ENCODE measurements around the gene PLA2G4F.

PLA2G4F gene, protein sequence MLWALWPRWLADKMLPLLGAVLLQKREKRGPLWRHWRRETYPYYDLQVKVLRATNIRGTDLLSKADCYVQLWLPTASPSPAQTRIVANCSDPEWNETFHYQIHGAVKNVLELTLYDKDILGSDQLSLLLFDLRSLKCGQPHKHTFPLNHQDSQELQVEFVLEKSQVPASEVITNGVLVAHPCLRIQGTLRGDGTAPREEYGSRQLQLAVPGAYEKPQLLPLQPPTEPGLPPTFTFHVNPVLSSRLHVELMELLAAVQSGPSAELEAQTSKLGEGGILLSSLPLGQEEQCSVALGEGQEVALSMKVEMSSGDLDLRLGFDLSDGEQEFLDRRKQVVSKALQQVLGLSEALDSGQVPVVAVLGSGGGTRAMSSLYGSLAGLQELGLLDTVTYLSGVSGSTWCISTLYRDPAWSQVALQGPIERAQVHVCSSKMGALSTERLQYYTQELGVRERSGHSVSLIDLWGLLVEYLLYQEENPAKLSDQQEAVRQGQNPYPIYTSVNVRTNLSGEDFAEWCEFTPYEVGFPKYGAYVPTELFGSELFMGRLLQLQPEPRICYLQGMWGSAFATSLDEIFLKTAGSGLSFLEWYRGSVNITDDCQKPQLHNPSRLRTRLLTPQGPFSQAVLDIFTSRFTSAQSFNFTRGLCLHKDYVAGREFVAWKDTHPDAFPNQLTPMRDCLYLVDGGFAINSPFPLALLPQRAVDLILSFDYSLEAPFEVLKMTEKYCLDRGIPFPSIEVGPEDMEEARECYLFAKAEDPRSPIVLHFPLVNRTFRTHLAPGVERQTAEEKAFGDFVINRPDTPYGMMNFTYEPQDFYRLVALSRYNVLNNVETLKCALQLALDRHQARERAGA

DNA sequence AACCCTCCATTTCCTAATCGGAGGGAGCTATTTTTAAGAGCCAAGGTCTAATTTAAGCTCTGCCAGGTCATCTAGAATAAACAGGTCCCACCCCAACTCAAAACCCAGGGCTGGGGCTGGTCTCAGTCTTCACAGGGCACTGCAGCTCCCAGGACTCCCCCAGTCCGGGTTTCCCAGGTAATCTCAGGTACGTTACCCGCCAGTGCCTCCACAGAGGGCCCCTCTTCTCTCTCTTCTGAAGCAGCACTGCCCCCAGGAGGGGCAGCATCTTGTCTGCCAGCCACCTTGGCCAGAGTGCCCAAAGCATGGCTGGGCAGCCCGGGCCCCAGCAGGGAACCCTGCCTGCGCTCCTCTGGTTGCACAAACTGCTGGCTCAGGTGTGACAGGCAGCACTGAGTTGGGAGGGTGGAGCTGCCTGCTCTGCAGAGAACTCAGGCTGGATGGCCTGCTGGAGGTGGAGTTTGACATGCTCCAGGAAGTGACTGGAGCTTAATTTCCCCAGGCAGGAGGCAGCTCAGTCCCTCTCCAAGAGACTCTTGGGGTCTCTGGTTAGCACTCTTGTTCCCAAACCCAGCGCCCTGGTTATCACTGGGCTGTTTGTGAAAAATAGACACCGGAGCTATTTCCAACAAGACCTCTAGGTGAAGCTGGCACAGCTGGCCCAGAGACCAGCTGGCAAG lies at the start of gene PLA2G4F:
PLA2G4F (minus strand) TSS at position 394 of the 680 bp plus-strand sequence; CDS start at position 307, 87 bp downstream.
- ATAC-seq: no peak

DNA sequence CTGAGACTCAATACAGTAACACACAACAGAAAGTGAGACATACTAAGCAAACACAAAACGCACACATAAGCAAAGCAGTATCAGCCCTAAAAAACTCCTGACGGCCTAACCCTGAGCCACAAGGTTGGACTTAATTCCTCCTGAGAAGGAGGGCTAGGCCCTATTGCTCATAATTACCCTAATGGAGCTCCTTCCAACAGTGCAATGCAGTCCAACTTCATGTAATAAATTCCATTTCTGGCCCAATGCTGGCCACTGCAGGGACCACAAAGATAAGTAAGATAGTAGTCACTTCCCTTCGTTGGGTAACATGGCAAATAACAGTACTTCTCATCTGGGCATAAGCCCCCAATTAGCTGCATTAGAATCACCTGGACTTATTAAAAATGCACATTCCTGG lies 47.5 kb upstream of the PLA2G4F start:
- no peak for DNase-seq
- ATAC-seq: no peak

More for the DNA sequence above, at the start of gene PLA2G4F:
- no peak for DNase-seq

DNA sequence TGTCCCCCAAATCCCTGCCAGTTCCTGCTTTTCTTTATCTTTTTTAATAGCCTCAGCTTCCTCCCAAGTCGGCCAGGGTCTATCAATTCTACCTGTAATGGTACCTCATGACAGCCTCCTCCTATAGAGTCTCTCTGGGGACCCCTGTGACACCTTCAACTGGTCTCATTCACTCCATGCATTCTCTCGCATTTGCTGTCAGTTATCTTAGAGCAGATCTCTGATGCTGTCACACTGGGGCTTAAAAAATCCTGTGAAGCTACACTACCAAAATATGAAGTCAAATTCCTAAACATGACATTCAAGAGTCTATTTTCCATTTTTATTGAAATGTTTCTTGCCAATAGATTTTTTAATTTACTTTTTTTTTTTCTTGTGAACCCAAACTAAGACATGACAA lies 46.2 kb upstream of the PLA2G4F start:
- DNase-seq (no peak), ATAC-seq (no peak)

DNA sequence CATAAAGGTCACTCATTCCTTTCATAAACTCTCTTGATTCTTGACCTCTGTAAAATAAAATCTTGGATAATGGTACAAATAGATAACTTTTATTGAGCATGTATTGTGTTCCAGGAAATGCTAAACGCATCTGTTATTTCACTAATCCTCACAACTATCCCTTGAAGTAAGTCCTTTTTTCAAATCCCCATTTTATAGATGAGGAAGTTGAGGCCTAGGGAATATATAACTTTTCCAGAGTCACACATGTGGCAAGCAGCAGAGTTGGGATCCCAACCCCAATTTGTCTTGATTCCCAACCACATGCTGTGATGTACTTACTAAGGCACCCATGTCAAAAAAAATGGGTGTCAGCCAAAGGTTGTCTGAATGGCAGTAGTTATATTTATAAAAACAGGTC lies 45.4 kb upstream of the PLA2G4F start:
- DNase-seq (no peak), ATAC-seq (no peak)

DNA sequence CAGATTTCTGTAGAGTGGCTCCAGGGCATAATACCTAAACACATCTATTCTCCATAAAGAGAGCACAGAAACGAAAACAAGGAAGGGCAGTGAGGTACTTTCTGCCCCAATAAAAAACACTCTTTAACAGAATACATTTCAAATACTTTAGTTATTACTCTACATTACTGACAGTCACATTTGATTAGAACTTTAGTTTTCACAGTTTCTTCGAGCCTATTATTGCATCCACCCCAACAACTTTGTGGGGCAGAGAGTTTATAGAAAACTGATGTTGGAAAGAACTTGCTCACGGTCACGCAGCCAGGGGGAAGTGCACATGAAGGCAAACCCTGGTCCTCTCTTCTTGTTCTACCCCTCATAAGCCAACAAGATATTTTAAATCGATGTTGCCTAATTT lies 42.7 kb upstream of the PLA2G4F start:
- DNase-seq: no peak
- no peak for ATAC-seq

DNA sequence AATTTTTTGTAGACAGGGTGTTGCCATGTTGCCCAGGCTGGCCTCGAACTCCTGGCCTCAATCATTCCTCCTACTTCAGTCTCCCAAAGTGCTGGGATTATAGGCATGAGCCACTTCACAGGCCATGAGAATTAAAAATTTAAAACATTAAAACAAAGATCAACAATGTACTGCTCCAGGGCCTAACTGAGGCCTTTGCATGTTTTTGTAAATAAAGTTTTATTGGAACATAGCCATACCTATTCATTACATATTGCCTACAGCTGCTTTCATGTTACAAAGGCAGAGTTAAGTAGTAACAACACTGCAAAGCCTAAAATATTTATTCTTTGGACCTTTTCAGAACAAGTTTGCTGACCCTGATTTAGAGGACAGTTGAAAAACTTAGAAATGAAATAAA lies 42.1 kb upstream of the PLA2G4F start:
- DNase-seq (no peak), ATAC-seq (no peak)

DNA sequence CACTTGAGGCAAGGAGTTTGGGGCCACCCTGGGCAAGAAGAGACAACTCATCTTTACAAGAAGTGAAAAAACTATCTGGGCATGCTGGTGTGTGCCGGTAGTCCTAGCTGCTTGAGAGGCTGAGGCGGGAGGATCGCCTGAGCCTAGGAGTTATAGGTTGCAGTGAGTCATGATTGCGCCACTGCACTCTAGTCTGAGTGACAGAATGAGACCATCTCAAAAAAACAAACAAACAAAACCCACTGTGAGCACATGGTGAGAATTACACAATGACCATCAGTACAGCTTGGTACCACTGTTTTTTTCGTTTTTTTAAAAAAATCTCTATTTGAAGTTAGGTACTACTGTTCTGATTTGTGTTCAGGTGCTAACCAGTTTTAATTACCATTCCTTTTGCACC lies 38.1 kb upstream of the PLA2G4F start:
- DNase-seq (no peak), ATAC-seq (no peak)

DNA sequence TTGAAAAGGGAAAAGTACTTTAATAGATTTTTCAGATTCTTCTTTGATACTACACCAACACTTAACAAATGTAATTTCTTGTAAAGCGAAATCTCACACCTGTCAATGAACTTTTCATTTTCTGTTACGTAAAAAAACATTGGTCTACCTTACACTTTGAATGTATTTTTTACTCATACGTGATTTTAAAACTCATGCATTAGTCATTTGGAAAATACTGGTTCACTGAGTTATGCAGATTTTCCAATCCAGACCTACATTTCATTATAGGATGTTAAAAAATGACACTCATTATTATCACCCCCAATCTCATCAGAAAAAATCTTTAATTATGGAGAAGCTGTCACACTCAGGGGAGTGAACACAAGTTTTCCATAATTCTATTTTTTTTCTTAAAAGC lies 36.9 kb upstream of the PLA2G4F start:
- ATAC-seq (peak; percentile 74), DNase-seq (no peak)

DNA sequence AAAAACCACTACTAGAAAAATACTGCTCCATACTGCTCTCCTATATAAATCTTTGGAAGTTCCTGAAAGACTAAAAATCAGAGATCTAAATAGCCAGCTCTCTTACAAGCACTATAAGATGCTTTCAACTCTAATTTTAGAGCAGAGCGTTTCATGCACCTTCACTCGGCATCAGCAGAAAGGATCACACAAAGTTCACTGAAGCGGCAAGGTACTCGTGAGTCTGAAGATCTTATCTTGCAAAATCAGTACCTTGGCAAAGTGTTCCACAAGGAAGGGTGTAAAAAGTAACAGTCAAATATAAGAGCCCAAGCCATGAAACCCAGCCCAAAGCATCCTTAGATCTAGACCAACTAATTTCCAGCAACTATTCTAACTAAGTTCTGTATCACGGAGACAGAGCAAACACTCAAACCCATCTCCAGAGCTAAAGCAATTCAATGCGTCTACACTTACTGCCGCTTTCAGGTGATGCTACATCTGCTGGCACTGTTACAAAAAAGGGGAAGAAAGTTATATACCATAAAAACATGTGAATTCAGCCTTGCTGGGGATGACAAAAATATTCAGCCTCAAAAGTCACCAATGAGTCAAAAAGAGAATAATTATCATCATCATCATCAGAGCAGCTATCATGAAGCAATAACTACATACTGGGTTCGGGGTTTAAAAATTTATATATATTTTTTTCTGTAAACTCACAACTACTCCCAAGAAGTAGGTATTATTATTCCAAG lies 35.3 kb upstream of the PLA2G4F start:
- peak; percentile 33 for ATAC-seq
- no peak for DNase-seq

DNA sequence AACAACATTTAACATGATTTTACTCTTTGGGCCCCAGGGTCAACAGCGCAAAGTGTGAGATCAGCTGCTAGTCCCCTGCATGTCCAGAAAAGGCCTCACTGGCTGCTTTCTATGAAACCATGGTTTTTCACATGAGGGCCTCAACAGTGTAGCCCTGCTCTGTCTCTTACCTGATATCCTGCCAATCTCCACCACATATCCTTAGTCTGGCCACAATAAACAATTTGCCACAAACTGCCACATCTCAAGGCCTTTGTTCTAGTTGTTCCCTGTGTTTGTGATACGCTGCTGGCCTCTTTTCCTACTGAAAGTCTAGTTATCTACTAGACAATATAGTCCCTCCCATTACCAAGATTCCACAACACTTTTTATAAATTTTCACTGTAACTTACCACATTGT lies 33.9 kb upstream of the PLA2G4F start:
- DNase-seq (no peak), ATAC-seq (no peak)

DNA sequence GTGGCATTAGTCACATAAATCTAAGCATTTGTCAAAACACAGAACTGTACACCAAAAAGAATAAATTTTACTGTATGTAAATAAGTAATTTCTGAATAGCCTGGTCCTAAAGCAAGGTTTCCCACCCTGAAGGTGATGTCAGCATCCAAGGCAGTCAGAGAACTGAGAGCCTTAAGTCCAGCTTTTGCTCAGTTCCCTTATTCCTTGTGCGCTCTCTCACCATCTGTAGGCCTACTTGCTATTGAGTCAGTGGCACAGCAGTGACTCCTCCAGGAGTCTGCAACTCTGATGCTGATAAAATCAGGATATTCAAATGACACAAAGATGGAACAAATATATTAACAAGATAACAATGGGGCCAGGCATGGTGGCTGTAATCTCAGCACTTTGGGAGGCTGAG lies 29.4 kb upstream of the PLA2G4F start:
- no peak for DNase-seq

DNA sequence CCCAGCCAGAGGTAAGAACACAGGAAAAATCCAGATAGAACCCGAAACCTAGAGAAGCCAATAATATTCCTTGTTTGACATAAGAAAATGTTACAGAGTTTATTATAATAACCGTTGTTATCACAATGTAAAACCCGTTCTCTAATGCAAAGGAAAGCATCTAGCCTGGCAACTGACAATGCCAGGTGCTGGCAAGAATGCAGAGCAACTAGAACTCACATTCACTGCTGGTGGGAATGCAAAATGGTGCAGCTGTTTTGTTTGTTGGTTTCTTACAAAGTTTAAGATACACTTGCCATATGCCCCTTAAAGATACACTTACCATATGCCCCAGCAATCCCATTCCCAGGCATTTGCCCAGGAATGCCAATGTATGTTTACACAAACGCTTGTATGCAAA lies 28.3 kb upstream of the PLA2G4F start:
- no peak for DNase-seq
- no peak for ATAC-seq

More for the DNA sequence above, 29.4 kb upstream of the PLA2G4F start:
- no peak for ATAC-seq

DNA sequence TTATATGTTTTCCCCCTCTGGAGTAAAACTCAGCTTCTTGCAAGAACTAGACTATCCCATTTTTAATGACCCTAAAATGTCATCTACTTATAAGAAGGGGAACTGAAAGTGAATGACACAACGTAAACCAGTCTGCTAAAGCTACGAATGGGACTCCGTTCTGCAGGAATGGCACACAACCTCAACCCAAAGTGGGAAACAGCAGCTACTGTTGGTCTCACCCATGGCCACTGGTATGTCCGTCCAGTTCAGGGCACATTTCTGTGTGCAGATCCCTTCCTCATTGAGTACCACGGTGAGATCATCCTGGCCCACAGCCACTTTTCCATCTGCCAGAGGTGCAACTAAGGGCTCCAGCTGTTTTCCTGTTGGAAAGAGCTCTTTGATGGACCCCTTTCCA lies 27.9 kb upstream of the PLA2G4F start:
- ATAC-seq (no peak), DNase-seq (no peak)

DNA sequence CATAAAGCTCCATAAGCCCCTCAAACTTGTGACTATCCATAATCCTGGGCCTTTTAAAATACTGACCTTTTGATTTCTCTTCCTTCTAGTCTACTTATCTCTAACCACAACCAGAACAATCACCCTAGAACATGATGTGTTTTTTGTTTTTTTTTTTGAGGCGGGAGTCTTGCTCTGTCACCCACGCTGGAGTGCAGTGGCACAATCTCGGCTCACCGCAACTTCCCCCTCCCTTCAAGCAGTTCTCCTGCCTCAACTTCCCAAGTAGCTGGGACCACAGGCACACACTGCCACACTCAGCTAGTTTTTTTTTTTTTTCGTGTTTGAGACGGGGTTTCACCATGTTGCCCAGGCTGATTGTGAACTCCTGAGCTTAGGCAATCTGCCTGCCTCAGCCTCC lies 26.5 kb upstream of the PLA2G4F start:
- ATAC-seq (no peak), DNase-seq (no peak)

DNA sequence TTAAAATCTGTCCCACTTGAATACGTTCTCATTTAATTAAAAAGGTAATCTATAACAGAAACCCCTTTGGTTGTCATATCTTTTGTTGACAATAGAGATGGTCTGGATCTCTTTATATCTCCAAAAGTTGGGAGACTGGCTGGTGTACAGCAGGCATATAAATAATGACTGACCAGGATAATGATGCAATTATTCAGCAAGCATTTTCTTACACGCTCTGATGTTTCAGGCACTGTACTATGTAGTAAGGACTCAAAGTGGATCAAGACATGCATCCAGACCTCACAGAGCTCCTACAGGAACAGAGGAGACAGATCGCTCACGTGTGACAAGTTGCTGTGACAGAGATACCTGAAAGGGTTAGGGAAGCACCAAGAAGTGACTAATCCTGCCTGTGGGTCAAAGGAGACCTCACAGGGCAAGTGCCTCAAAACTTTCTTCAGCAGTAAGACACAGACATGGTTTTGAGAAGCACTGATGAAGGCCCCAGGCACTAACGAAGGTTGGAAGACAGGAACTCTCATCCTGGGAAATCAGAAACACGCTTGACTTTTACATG lies 26.0 kb upstream of the PLA2G4F start:
- ATAC-seq (no peak), DNase-seq (no peak)

DNA sequence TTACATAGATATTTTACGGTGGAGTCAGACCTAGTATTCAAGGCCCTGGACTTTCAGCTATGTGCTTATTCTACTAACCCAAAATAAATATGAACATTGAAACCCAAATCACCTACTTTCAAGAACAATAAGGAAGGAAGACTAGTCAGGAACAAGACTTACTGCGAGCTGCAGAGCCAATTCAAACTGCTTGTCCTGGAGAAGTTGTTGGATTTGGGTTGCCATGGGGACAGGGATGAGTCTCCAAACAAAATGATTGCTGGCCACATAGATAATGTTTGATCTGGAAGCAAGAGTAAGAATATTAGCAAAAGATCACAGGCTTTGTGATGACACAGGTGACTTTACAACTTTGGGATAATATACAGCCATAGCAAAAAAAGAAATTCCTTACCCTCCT lies 21.6 kb upstream of the PLA2G4F start:
- no peak for DNase-seq
- ATAC-seq: no peak

DNA sequence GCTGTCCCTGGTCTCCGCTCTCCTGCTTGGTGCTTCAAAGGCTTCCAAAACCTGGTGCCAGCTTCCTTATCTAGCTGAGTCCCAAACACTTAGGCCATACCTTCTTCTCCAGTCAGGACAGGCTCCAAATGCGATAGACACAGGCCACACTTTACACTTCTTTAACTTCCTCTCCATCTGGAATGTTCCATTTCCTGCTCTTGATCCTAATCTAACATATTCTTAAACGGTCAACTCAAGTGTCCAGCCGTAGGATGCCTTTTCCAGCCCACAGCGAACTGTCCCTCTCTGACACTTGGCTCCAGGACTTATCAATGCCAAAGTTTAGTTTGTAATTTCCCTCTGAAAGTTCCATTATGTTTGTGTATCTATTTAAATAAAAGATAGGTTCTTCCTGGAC lies 19.2 kb upstream of the PLA2G4F start:
- DNase-seq (no peak), ATAC-seq (no peak)

DNA sequence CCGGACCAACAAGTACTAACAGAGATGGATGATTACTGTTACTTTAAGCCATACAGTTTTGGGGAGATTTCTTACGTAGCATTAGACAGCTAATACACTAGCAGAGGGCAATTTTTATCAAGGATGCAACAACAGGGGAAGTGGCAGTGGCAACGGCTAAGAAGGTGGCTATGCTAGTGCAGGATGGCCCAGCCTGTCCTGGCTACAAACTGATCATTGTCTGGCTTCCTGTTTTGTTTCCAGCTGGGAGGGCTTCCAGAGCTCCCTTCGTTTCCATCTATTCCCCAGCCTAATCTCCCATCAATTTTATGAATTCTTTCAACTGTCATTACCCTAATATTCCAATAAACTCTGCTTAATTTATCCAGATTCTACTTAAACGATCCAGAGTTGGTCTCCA lies 16.0 kb upstream of the PLA2G4F start:
- ATAC-seq (no peak), DNase-seq (no peak)

DNA sequence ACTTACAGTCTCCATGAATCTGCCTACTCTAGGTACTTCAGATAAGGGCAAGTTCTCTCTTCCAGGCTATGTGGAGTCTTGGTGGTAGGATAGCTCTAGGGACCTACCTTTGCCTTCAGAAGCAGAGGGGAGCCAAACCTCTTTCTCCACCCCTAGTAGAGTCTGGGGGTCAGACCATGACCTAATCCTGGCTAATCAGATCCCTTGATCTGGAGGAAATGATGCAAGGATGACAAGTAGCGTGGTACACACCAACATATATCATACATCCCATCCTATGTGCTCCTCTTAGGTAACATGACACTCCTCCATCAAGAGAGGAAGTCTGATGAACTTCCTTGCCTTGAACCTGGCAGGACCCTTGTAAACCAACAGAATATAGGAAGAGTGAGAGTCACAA lies 15.4 kb upstream of the PLA2G4F start:
- DNase-seq (no peak), ATAC-seq (no peak)

DNA sequence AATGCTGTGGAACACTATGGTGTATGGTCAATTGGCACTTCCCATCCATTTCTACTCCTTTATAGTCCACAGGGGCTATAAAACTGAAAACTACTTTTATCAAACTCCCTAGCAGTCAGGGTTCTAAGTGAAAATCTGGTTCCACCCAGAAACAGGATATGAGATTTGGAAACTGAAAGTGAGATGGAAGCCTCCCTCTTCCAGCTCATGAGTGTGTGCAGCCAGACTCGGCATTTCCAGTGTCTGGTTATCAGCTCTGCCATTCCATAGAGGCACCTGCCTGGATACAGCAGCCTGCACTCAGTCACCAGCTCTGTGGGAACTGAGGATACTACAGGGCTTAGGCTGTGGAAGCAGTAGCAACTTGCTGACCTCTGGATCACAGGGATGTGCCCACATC lies 14.7 kb upstream of the PLA2G4F start:
- ATAC-seq (peak; percentile 14), DNase-seq (no peak)

DNA sequence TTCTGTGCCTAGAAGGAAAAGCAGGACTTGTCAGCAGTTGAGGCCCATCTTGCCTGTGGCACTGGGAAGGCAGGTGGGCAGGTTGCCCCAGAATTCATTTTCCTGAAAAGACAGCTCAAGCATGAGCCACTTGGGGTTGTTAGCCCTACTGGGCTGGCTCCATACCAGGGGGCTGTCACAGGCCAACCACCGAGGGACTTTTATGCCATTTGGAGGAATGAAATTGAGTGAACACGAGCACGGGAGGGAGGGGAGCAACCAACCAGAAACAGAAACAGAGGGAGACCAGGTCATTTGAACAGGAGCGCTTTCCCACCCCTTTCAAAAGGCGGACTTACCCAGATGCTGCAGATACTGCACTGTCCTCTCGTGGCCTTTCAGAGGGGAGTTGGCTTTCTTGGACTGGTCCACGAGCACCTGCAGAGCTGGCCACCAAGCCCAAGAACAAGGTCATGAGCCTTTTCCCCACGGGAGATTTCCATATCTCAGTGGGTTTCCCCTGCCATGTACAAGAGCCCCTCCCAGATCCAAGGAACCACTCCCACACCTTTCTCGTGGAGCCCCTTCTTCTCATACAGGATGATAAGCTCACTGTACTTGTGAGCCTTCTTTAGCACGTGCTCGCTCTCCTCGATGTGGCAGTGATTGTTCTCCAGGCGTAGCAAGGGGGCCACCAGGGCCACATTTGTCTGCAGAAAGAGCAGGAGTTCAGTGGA lies 9.9 kb upstream of the PLA2G4F start:
- DNase-seq: no peak
- no peak for ATAC-seq

Data from stimulated activated naive CD8-positive, alpha-beta T cell treated with anti-CD3 and anti-CD28 coated beads, Interleukin-15, Interleukin-2, amounts not matched to agents 100 U/mL and 50 U/mL, for 24 hours (primary cell).